Activated naive CD8-positive, alpha-beta T cell treated with anti-CD3 and anti-CD28 coated beads, Interleukin-2, amount 10 ng/mL, durations not matched to agents 7 days and 5 days (primary cell): Measurements from ENCODE around the gene SLU7. TPM values are rescaled to one million over a fixed set of nuclear protein-coding genes. Genes with fewer than 3 reads are reported as not detected.
A peak's percentile ranks its signal among the peaks of the same experiment; 100 is the strongest.

Experiments used
- ATAC-seq: fragments of 150-1000 bp; cut with Tn5 transposase; one replicate; pipeline ENCODE4 v1.10.0; 2021; ENCODE audit warnings: low read depth, moderate library complexity
- POLR2A ChIA-PET: fragments of 350-600 bp; sonication (Branson Sonifier 250); formaldehyde crosslinking; loops from one replicate; lab custom pipeline; 2021; ENCODE audit warnings: antibody characterized with exemption; lab: Charles Lee
- DNase-seq: peaks from one replicate; pipeline ENCODE4 v3.0.0; 2021
- H3K27ac Mint-ChIP-seq: one replicate; pipeline ENCODE4 v1.8.0; 2022; ENCODE audit warnings: mild to moderate bottlenecking, mixed read lengths
- H3K27me3 Mint-ChIP-seq: one replicate; pipeline ENCODE4 v1.8.0; 2022; ENCODE audit warnings: mild to moderate bottlenecking, moderate library complexity, mixed read lengths
- H3K36me3 Mint-ChIP-seq: one replicate; pipeline ENCODE4 v1.8.0; 2021; ENCODE audit warnings: mild to moderate bottlenecking, mixed read lengths
- H3K4me1 Mint-ChIP-seq: one replicate; pipeline ENCODE4 v1.8.0; 2021; ENCODE audit warnings: mixed read lengths
- H3K4me3 Mint-ChIP-seq: one replicate; pipeline ENCODE4 v1.8.0; 2022; ENCODE audit warnings: mild to moderate bottlenecking, moderate library complexity, mixed read lengths
- H3K9me3 Mint-ChIP-seq: one replicate; pipeline ENCODE4 v1.8.0; 2021; ENCODE audit warnings: mixed read lengths
- total RNA-seq, 2 experiments: library from RNA; stranded (reverse); gene quantifications; one replicate each; pipeline ENCODE4 v1.2.3, GENCODE V29; 2021

The SLU7 gene
- total RNA-seq, 2 experiments from 2014 or later = 62.3 to 66.6 TPM

GRCh38 chr5:160382346-160382745, 36.5 kb downstream of the SLU7 start:
- Mint-ChIP-seq H3K9me3 (no peaks in the 10 kb centered on the region), H3K27me3 (peaks cover 29% of the 10 kb centered on the region), H3K4me1 (no peaks in the 10 kb centered on the region), H3K36me3 (no peaks in the 10 kb centered on the region), H3K27ac (no peak overlapping the region), H3K4me3 (no peak overlapping the region)
- POLR2A ChIA-PET = no interaction called here
- ATAC-seq (no peak), DNase-seq (no peak)

GRCh38 chr5:160380041-160380440, 38.8 kb downstream of the SLU7 start:
- POLR2A ChIA-PET = interaction anchor here (1.2 kb wide), 1 partner anchor 11 kb away, joined by 3 read pairs; no protein-coding TSS in a partner anchor
- H3K27me3 Mint-ChIP-seq = peaks cover 41% of the 10 kb centered on the region

GRCh38 chr5:160379511-160379910, 39.4 kb downstream of the SLU7 start:
- Mint-ChIP-seq H3K36me3 (no peaks in the 10 kb centered on the region), H3K27me3 (peaks cover 47% of the 10 kb centered on the region), H3K4me1 (no peaks in the 10 kb centered on the region), H3K4me3 (no peak overlapping the region), H3K27ac (no peak overlapping the region), H3K9me3 (no peaks in the 10 kb centered on the region)
- ATAC-seq = no peak
- DNase-seq = no peak
- POLR2A ChIA-PET = interaction anchor here (1.2 kb wide), 1 partner anchor 10 kb away, joined by 3 read pairs; no protein-coding TSS in a partner anchor

More at GRCh38 chr5:160380041-160380440, 38.8 kb downstream of the SLU7 start:
- ATAC-seq (no peak), DNase-seq (no peak)
- no peaks in the 10 kb centered on the region for H3K36me3 Mint-ChIP-seq
- no peak overlapping the region for H3K27ac Mint-ChIP-seq
- H3K9me3 Mint-ChIP-seq = no peaks in the 10 kb centered on the region
- H3K4me3 Mint-ChIP-seq = no peak overlapping the region
- H3K4me1 Mint-ChIP-seq = no peaks in the 10 kb centered on the region

- no peak overlapping the region for H3K4me3 Mint-ChIP-seq
- POLR2A ChIA-PET = no interaction called here
- DNase-seq (no peak), ATAC-seq (no peak)
- peaks cover 58% of the 10 kb centered on the region for H3K27me3 Mint-ChIP-seq
- H3K36me3 Mint-ChIP-seq = no peaks in the 10 kb centered on the region
- no peaks in the 10 kb centered on the region for H3K4me1 Mint-ChIP-seq
- no peaks in the 10 kb centered on the region for H3K9me3 Mint-ChIP-seq
- no peak overlapping the region for H3K27ac Mint-ChIP-seq
These were observed 40.6 kb downstream of the SLU7 start for GRCh38 chr5:160378330-160378729.

GRCh38 chr5:160377651-160378050, 41.2 kb downstream of the SLU7 start:
- no peaks in the 10 kb centered on the region for H3K36me3 Mint-ChIP-seq
- DNase-seq = no peak
- H3K27me3 Mint-ChIP-seq = peaks cover 59% of the 10 kb centered on the region
- no peaks in the 10 kb centered on the region for H3K4me1 Mint-ChIP-seq
- no peak overlapping the region for H3K27ac Mint-ChIP-seq
- no peak overlapping the region for H3K4me3 Mint-ChIP-seq
- no peaks in the 10 kb centered on the region for H3K9me3 Mint-ChIP-seq
- POLR2A ChIA-PET = no interaction called here
- ATAC-seq = no peak

- H3K9me3 Mint-ChIP-seq = no peaks in the 10 kb centered on the region
- H3K27me3 Mint-ChIP-seq = peaks cover 61% of the 10 kb centered on the region
- H3K4me3 Mint-ChIP-seq = no peak overlapping the region
These were observed 42.5 kb downstream of the SLU7 start for GRCh38 chr5:160376416-160376815.

GRCh38 chr5:160375701-160376100, 43.2 kb downstream of the SLU7 start:
- ATAC-seq (no peak), DNase-seq (no peak)
- H3K9me3 Mint-ChIP-seq = no peaks in the 10 kb centered on the region
- no peak overlapping the region for H3K27ac Mint-ChIP-seq
- peaks cover 67% of the 10 kb centered on the region for H3K27me3 Mint-ChIP-seq
- H3K36me3 Mint-ChIP-seq = no peaks in the 10 kb centered on the region
- POLR2A ChIA-PET = no interaction called here
- no peaks in the 10 kb centered on the region for H3K4me1 Mint-ChIP-seq
- H3K4me3 Mint-ChIP-seq = no peak overlapping the region

More at GRCh38 chr5:160376416-160376815, 42.5 kb downstream of the SLU7 start:
- H3K36me3 Mint-ChIP-seq = no peaks in the 10 kb centered on the region
- ATAC-seq = no peak
- no peak overlapping the region for H3K27ac Mint-ChIP-seq
- no peaks in the 10 kb centered on the region for H3K4me1 Mint-ChIP-seq
- POLR2A ChIA-PET = no interaction called here
- no peak for DNase-seq

- Mint-ChIP-seq H3K36me3 (no peaks in the 10 kb centered on the region), H3K4me3 (no peak overlapping the region), H3K27ac (no peak overlapping the region), H3K9me3 (no peaks in the 10 kb centered on the region), H3K27me3 (peaks cover 68% of the 10 kb centered on the region), H3K4me1 (no peaks in the 10 kb centered on the region)
- no peak for ATAC-seq
- POLR2A ChIA-PET = no interaction called here
- DNase-seq = no peak
These were observed 43.7 kb downstream of the SLU7 start for GRCh38 chr5:160375166-160375565.

GRCh38 chr5:160371294-160371693, 47.6 kb downstream of the SLU7 start:
- ATAC-seq (no peak), DNase-seq (no peak)
- no peak overlapping the region for H3K4me3 Mint-ChIP-seq
- no peaks in the 10 kb centered on the region for H3K9me3 Mint-ChIP-seq
- no peaks in the 10 kb centered on the region for H3K36me3 Mint-ChIP-seq
- POLR2A ChIA-PET = no interaction called here
- H3K27ac Mint-ChIP-seq = no peak overlapping the region
- peaks cover 82% of the 10 kb centered on the region for H3K27me3 Mint-ChIP-seq
- H3K4me1 Mint-ChIP-seq = no peaks in the 10 kb centered on the region

GRCh38 chr5:160370713-160371034, 48.2 kb downstream of the SLU7 start:
- Mint-ChIP-seq H3K36me3 (no peaks in the 10 kb centered on the region), H3K27ac (no peak overlapping the region), H3K4me3 (peak overlapping the region; percentile 64), H3K9me3 (no peaks in the 10 kb centered on the region), H3K27me3 (peaks cover 78% of the 10 kb centered on the region), H3K4me1 (no peaks in the 10 kb centered on the region)
- DNase-seq (no peak), ATAC-seq (no peak)
- POLR2A ChIA-PET = no interaction called here

- Mint-ChIP-seq H3K27me3 (peaks cover 78% of the 10 kb centered on the region), H3K36me3 (no peaks in the 10 kb centered on the region), H3K4me3 (peak within 1 kb of the TSS; percentile 64), H3K4me1 (no peaks in the 10 kb centered on the region), H3K9me3 (no peaks in the 10 kb centered on the region), H3K27ac (no peak within 1 kb of the TSS)
- peak; percentile 50 for ATAC-seq
- DNase-seq = peak; percentile 39
- POLR2A ChIA-PET = interaction anchor here (0.8 kb wide), 1 partner anchor 10 kb away, joined by 3 read pairs; no protein-coding TSS in a partner anchor
These were observed 48.7 kb downstream of the SLU7 start, which contains the start of gene C1QTNF2 for GRCh38 chr5:160369990-160370712. TSS of gene C1QTNF2 (minus strand) at chr5:160370626. CDS start at chr5:160355011, 15,615 bp downstream.

- Mint-ChIP-seq H3K9me3 (no peaks in the 10 kb centered on the region), H3K27me3 (peaks cover 63% of the 10 kb centered on the region), H3K4me3 (no peak overlapping the region), H3K36me3 (no peaks in the 10 kb centered on the region), H3K27ac (no peak overlapping the region), H3K4me1 (no peaks in the 10 kb centered on the region)
- DNase-seq (no peak), ATAC-seq (no peak)
- POLR2A ChIA-PET = no interaction called here
These were observed 51.0 kb downstream of the SLU7 start for GRCh38 chr5:160367885-160368284.

GRCh38 chr5:160367261-160367660, 51.6 kb downstream of the SLU7 start:
- Mint-ChIP-seq H3K9me3 (no peaks in the 10 kb centered on the region), H3K36me3 (no peaks in the 10 kb centered on the region)

GRCh38 chr5:160366230-160366629, 52.7 kb downstream of the SLU7 start:
- Mint-ChIP-seq H3K36me3 (no peaks in the 10 kb centered on the region), H3K4me1 (no peaks in the 10 kb centered on the region), H3K27me3 (peaks cover 48% of the 10 kb centered on the region), H3K27ac (no peak overlapping the region), H3K4me3 (no peak overlapping the region), H3K9me3 (no peaks in the 10 kb centered on the region)
- no peak for DNase-seq
- no peak for ATAC-seq
- POLR2A ChIA-PET = no interaction called here

More at GRCh38 chr5:160367261-160367660, 51.6 kb downstream of the SLU7 start:
- no peak for ATAC-seq
- H3K4me3 Mint-ChIP-seq = no peak overlapping the region
- no peak overlapping the region for H3K27ac Mint-ChIP-seq
- no peak for DNase-seq
- no peaks in the 10 kb centered on the region for H3K4me1 Mint-ChIP-seq
- peaks cover 58% of the 10 kb centered on the region for H3K27me3 Mint-ChIP-seq
- POLR2A ChIA-PET = no interaction called here
